ENCODE measurements around the gene SEMA7A. TPM values are rescaled to one million over a fixed set of nuclear protein-coding genes. Genes with fewer than 3 reads are reported as not detected.
"Not testable (repeated sequence)": the region's sequence is repeated elsewhere in the genome, so short reads cannot be mapped to it uniquely, and the experiment has no call there.

The SEMA7A gene
- total RNA-seq, 2 experiments from 2014 or later = 15.2 to 15.8 TPM

DNA sequence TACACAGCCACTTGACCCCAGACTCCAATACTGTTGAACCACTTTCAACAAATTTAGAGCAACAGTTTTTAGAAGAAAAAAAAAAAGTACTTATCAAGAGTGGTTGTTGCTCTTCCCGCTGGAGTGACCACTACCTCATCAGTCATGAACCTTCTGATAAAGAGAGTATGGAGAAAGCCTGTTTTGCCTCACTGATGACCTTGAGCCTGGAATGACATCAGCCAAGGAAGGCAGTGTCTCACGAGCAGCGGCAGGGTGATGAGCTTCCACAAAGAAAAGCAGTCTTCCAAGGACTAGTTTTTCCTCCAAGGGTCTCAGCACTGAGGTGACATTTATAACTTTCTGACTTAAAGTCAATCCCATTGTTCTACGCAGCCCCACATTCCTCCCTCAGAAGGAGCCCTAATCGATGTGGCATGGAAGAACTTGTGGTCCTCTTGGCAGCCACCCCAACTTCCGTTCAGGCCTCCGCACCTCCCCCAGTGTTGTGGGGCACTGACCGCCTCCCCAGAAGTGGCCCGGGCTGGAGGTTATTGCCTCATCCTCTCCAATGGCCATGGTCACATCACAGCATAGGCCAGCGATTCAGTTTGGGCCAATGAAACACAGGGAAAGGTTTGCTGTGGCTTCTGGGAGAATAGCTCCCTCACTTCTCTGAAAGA, 64.5 kb downstream of the SEMA7A start:
- Mint-ChIP-seq H3K36me3 (no peaks in the 10 kb centered on the region), H3K4me1 (peaks cover 4% of the 10 kb centered on the region), H3K27ac (no peak overlapping the region), H3K9me3 (no peaks in the 10 kb centered on the region), H3K27me3 (peaks cover 50% of the 10 kb centered on the region), H3K4me3 (no peak overlapping the region)
- ATAC-seq (ENCODE audit: low read depth) = no peak
- POLR2A ChIA-PET = interaction anchor here (0.7 kb wide), 1 partner anchor 18 kb away, joined by 3 read pairs; no protein-coding TSS in a partner anchor
- no peak for DNase-seq

DNA sequence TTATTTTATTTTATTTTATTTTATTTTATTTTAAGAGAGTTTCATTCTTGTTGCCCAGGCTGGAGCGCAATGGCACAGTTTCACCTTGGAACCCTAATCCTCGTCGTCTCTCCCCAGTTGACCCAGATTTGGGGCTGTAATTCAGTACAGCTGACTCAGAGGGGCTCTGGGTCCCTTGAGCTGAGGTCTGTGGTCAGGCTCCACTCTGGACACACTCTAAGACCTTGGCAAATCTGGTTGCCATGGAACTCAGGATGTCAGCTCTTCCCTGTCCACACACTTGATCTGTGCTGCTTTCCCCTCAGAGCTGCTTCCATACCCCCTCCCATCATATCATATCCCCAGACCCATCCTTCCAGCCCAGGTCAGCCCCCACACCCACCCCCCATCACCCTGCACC, 65.6 kb downstream of the SEMA7A start:
- POLR2A ChIA-PET = no interaction called here
- Mint-ChIP-seq H3K27ac (no peak overlapping the region), H3K36me3 (no peaks in the 10 kb centered on the region), H3K4me3 (no peak overlapping the region), H3K4me1 (peaks cover 4% of the 10 kb centered on the region), H3K9me3 (no peaks in the 10 kb centered on the region), H3K27me3 (peaks cover 57% of the 10 kb centered on the region)
- DNase-seq (no peak), ATAC-seq (ENCODE audit: low read depth) (no peak)

DNA sequence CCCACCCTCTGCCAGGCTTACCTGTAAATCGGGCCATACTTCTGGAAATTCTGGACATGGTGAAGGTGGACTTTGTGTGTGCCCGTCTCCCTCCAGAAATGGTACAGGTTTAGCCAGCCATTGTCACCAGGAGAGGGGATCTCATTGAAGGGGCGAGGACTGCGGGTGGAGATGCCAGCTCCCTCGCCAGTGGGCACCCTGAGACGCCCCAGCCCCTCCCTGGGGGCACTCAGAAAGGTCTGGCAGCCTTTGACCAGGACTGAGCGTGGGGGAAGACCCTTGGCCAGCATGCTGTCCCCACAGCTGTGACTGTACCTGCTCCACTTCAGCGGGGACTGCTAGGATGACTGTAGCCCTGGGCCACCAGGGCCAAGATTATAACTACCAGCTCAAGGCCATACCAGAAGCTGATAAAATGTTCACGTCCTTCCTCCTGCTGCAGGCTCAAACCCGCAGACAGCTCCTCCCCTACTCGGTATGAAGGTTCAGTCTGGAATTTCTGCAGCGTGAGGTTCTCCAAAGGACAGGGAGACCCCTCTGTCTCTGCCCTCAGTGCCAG, 66.4 kb downstream of the SEMA7A start, which contains the start of gene CYP11A1:
Gene CYP11A1 (minus strand): TSS at position 351 of the 559 bp plus-strand sequence. CDS start 61 bp downstream, at position 290.
- DNase-seq (no peak), ATAC-seq (ENCODE audit: low read depth) (no peak)
- H3K27me3 Mint-ChIP-seq = peaks cover 61% of the 10 kb centered on the region
- H3K36me3 Mint-ChIP-seq = no peaks in the 10 kb centered on the region
- peak within 1 kb of the TSS; percentile 46 for H3K4me3 Mint-ChIP-seq
- peaks cover 4% of the 10 kb centered on the region for H3K4me1 Mint-ChIP-seq
- no peak within 1 kb of the TSS for H3K27ac Mint-ChIP-seq
- POLR2A ChIA-PET = no interaction called here
- no peaks in the 10 kb centered on the region for H3K9me3 Mint-ChIP-seq

DNA sequence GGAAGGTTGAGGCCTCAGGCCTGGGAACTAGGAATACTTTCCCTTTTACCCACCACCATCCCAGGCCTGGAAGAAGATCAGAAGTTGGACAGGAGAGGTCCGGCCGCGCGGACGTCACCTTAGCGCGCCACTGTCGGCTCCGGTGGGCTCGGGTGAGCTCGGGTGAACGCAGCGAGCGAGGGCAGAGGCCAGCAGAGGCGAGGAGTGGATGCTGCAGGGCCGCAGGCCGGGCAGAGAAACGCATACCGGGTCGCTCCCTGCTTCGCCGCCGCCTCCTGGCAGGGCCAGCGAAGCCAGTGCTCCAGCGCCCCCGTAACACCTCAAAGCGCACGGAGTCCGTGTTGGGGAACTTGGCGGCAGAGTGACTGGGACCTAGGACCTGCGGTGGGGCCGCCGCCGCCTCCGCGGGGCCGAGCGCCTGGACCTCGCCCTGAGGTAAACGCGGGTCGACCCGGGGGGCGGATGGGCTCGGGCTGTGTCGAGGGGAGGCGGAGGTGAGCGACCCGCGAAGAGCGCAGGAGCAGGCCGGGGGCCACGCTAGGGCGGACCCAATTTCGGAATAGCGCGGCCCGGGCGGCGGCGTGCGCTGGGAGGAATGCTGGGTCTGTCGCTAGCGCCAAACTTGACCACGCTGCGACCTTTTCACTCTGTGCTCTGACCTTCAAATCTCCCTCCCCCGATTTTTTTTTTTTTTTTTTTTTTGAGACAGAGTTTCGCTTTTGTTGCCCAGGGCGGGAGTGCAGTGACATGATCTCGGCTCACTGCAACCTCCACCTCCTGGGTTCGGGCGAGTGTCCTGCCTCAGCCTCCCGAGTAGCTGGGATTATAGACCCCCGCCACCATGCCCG, 67.9 kb downstream of the SEMA7A start:
- POLR2A ChIA-PET = no interaction called here
- H3K9me3 Mint-ChIP-seq = no peaks in the 10 kb centered on the region
- peaks cover 62% of the 10 kb centered on the region for H3K27me3 Mint-ChIP-seq
- H3K4me3 Mint-ChIP-seq = peak overlapping the region; percentile 76
- peaks cover 4% of the 10 kb centered on the region for H3K4me1 Mint-ChIP-seq
- ATAC-seq (ENCODE audit: low read depth) (peak; percentile 67), DNase-seq (peak; percentile 61)
- H3K27ac Mint-ChIP-seq = no peak overlapping the region
- no peaks in the 10 kb centered on the region for H3K36me3 Mint-ChIP-seq

DNA sequence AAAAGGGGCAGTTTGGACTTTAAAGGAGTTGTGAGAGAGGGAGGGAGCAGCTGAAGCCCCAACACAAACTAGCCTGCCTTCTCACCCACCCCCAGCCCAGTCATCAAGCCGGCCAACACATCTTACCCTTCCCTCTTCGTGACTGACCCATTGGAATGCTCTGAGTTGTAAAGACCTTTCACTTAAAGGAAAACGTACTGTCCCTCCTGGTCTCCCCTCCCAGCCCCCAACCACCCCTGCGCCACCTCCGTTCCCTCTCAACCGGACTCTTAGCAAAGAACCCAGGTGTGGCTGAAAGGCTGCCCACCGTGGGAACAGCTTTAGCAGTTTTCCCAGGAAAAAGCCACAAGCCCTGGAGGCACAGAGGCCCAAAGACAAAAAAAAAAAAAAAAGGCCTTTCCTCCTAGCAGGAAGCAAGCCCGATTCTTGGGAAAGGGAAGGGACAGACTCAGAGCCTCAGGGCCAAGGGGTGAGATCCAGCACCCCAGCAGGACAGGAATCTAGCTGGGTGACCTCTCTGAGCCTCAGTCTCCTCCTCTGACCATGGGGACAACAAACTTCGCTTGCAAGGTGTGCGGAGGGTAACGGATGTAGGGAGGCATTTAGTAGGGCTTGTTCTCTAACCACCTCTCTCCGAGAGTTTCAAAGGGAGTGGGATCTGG, 68.7 kb downstream of the SEMA7A start:
- no peak overlapping the region for H3K27ac Mint-ChIP-seq
- no peaks in the 10 kb centered on the region for H3K9me3 Mint-ChIP-seq
- peaks cover 63% of the 10 kb centered on the region for H3K27me3 Mint-ChIP-seq
- ATAC-seq (ENCODE audit: low read depth) (no peak), DNase-seq (no peak)
- no peaks in the 10 kb centered on the region for H3K36me3 Mint-ChIP-seq
- H3K4me1 Mint-ChIP-seq = peaks cover 4% of the 10 kb centered on the region
- POLR2A ChIA-PET = no interaction called here
- H3K4me3 Mint-ChIP-seq = peak overlapping the region; percentile 76

DNA sequence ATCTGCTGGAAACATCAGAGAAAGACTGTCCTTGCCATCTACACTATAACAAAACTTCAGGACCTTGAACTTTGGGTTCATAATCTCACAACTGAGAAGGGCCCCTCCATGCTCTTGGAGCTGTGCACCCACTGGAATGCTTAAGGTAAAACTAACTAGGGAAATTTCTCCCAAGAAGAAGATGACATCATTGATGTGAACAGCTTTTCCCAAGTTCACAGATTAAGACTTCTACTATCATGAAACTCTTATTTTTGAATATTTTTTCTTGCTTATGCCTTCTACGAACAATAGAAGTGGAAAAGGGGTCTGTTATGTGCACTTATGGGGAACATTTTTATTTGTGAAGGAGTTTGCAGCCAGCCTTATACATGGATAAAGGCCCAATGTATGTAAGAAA, 71.3 kb downstream of the SEMA7A start:
- no peaks in the 10 kb centered on the region for H3K9me3 Mint-ChIP-seq
- POLR2A ChIA-PET = no interaction called here
- no peak overlapping the region for H3K4me3 Mint-ChIP-seq
- ATAC-seq (ENCODE audit: low read depth) (no peak), DNase-seq (no peak)
- peaks cover 4% of the 10 kb centered on the region for H3K4me1 Mint-ChIP-seq
- H3K27ac Mint-ChIP-seq = no peak overlapping the region
- H3K27me3 Mint-ChIP-seq = peaks cover 45% of the 10 kb centered on the region
- H3K36me3 Mint-ChIP-seq = no peaks in the 10 kb centered on the region

DNA sequence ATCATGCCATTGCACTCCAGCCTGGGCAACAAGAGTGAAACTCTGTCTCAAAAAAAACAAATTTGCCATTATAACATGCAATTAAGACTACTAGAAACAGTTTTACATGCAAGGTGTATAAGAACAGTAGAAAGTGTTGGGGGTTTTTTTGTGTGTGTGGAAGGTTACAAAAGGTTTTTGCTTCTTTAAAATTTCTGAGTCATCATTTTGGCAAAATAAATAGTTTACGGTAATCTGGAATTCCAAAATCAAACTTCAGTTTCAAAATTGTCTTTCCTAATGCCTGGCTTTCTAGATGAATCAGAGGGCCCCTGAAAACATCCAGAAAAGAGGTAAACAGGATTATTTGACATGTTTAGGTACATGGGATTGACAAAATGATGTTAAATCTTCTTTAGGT, 72.9 kb downstream of the SEMA7A start:
- DNase-seq; H3K4me1 Mint-ChIP-seq; POLR2A ChIA-PET; ATAC-seq (ENCODE audit: low read depth); H3K9me3 Mint-ChIP-seq; H3K27ac Mint-ChIP-seq; H3K36me3 Mint-ChIP-seq; H3K4me3 Mint-ChIP-seq: not testable (repeated sequence)
- peaks cover 36% of the 10 kb centered on the region for H3K27me3 Mint-ChIP-seq

DNA sequence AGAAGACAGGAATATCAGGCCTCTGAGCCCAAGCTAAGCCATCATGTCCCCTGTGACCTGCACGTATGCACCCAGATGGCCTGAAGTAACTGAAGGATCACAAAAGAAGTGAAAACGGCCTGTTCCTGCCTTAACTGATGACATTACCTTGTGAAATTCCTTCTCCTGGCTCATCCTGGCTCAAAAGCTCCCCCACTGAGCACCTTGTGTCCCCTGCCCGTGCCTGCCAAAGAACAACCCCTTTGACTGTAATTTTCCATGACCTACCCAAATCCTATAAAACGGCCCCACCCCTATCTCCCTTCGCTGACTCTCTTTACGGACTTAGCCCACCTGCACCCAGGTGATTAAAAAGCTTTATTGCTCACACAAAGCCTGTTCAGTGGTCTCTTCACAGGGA, 74.4 kb downstream of the SEMA7A start:
- DNase-seq; H3K4me3 Mint-ChIP-seq; POLR2A ChIA-PET; H3K4me1 Mint-ChIP-seq; H3K9me3 Mint-ChIP-seq; H3K27ac Mint-ChIP-seq; ATAC-seq (ENCODE audit: low read depth); H3K36me3 Mint-ChIP-seq: not testable (repeated sequence)
- peaks cover 33% of the 10 kb centered on the region for H3K27me3 Mint-ChIP-seq

Small RNA genes within 50 kb of the gene (microRNA-seq; reads per million reads assigned to microRNA genes)
- not detected for gene MIR6881

Other genes starting within 250 kb of the SEMA7A start
- not detected for gene STRA6, start 231.2 kb downstream of the SEMA7A start, total RNA-seq
- under 1 TPM in 1 of 2 experiments, not detected in 1; 0.17 TPM for gene CCDC33, start 197.6 kb downstream of the SEMA7A start, total RNA-seq
- not detected for gene CYP11A1, start 66.3 kb downstream of the SEMA7A start, total RNA-seq
- gene UBL7, start 27.2 kb upstream of the SEMA7A start, total RNA-seq = 10 to 100 TPM; 55.3 to 63.2 TPM
- 10 to 100 TPM; 39.4 to 43.0 TPM for gene ARID3B, start 107.3 kb upstream of the SEMA7A start, total RNA-seq
- gene CLK3, start 181.9 kb upstream of the SEMA7A start, total RNA-seq = 100 to 1,000 TPM; 134 to 148 TPM

All from activated naive CD8-positive, alpha-beta T cell treated with anti-CD3 and anti-CD28 coated beads, Interleukin-2, amount 10 ng/mL, durations not matched to agents 7 days and 5 days (primary cell).